ENCODE measurements around the gene ZNF568.

Gene ZNF568

DNA sequence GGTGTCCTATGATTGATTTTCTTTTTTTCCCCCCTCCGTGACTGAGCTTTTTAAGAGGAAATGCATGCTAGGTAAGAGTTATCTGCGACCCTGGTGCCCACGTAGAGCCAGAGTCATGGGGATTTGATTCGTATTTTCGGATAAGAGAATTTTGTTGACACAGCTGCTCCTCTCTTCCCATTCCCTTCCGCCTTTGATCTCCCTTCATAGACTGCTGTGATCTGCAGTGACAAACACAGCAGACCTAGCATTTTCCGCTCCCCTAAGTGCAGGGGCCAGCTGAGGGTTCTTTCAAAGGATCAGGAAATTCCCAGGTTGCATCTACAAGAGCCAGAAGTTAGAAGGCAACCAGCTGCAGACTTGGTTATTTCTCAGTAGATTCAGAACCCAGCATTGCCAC lies 70.5 kb downstream of the ZNF568 start:
- H3K4me3 ChIP-seq, result no peak overlapping the region
- H3K9ac ChIP-seq, result no peak overlapping the region
- no peak overlapping the region for H3K4me2 ChIP-seq
- no peak overlapping the region for H3K27ac ChIP-seq
- H3K9me3 ChIP-seq (replicated peaks in 1 of 11), result peaks cover 26 to 88% (median 49%) of the 10 kb centered on the region in 11 experiments; a peak in 21 of 22 replicates
- peaks cover 0 to 39% (median 3%) of the 10 kb centered on the region in 11 experiments; a peak in 15 of 22 replicates for H3K36me3 ChIP-seq
- H3K27me3 ChIP-seq, result no peaks in the 10 kb centered on the region
- TF ChIP-seq Cebpa-rat (IDR thresholded peaks at IDR 0.05), result no peak
- H4K20me1 ChIP-seq, result no peaks in the 10 kb centered on the region
- H3K4me1 ChIP-seq, result no peaks in the 10 kb centered on the region

DNA sequence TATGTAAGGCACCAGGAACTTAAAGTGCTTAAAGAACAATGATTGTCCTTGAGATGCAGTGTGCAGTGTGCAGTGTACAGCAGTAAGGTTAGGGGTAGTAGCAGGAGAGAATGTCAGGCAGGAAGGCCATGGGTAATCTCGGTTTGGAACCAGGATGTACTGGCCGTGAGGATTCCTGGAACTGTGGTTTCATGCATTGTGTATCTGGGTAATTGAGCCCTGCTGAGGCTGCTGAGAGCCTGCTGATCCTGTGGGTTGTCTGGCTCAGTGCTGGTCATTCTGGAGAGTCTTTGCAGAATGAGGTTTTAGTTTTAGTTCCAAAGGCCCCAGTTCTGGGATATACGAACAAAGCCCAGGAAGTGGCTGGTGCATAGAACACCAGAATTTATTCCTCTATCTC lies 71.0 kb downstream of the ZNF568 start:
- Histone ChIP-seq H3K9ac (no peak overlapping the region), H3K27me3 (no peaks in the 10 kb centered on the region), H3K27ac (no peak overlapping the region), H3K4me1 (no peaks in the 10 kb centered on the region), H3K4me2 (no peak overlapping the region), H3K9me3 (replicated peaks in 1 of 11) (peaks cover 24 to 88% (median 52%) of the 10 kb centered on the region in 11 experiments; a peak in 21 of 22 replicates), H4K20me1 (no peaks in the 10 kb centered on the region), H3K4me3 (no peak overlapping the region), H3K36me3 (peaks cover 0 to 38% (median 7%) of the 10 kb centered on the region in 11 experiments; a peak in 15 of 22 replicates)
- no peak for TF ChIP-seq Cebpa-rat (IDR thresholded peaks at IDR 0.05)

- TF ChIP-seq Cebpa-rat (IDR thresholded peaks at IDR 0.05), result no peak
Observed at GRCh38 chr19:36997152-36997842, 81.2 kb downstream of the ZNF568 start.

DNA sequence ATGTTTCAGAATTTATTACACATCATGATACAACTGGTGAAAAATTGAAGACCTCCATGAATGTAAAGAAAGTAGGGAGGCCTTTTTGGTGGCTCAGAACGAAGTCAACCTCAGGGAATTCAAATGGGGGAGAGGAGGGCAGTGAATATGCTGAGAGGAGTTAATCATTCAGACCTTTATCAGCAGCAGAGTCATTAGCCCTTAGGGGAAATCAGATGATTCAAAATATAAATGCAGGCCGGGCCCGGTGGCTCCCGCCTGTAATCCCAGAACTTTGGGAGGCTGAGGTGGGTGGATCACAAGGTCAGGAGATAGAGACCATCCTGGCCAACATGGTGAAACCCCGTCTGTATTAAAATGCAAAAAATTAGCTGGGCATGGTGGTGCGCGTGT lies 81.7 kb downstream of the ZNF568 start:
- Histone ChIP-seq H3K9ac (no peak overlapping the region), H3K36me3 (peaks cover 24 to 56% (median 37%) of the 10 kb centered on the region in 11 experiments), H4K20me1 (no peaks in the 10 kb centered on the region), H3K4me1 (no peaks in the 10 kb centered on the region), H3K9me3 (replicated peaks in 1 of 11) (peaks cover 56 to 99% (median 82%) of the 10 kb centered on the region in 11 experiments), H3K4me3 (no peak overlapping the region), H3K4me2 (no peak overlapping the region), H3K27me3 (no peaks in the 10 kb centered on the region), H3K27ac (no peak overlapping the region)
- no peak for TF ChIP-seq Cebpa-rat (IDR thresholded peaks at IDR 0.05)

More at GRCh38 chr19:36997152-36997842, 81.2 kb downstream of the ZNF568 start:
- H3K4me1 ChIP-seq, result no peaks in the 10 kb centered on the region
- H3K36me3 ChIP-seq, result peaks cover 30 to 61% (median 42%) of the 10 kb centered on the region in 11 experiments
- peaks cover 61 to 99% (median 84%) of the 10 kb centered on the region in 11 experiments for H3K9me3 ChIP-seq (replicated peaks in 1 of 11)
- H3K9ac ChIP-seq, result no peak overlapping the region
- no peak overlapping the region for H3K27ac ChIP-seq
- peak overlapping the region in 1 of 10 experiments; percentile 1; a peak in 1 of 20 replicates for H3K4me3 ChIP-seq
- H3K4me2 ChIP-seq, result no peak overlapping the region
- H4K20me1 ChIP-seq, result no peaks in the 10 kb centered on the region
- H3K27me3 ChIP-seq, result no peaks in the 10 kb centered on the region

DNA sequence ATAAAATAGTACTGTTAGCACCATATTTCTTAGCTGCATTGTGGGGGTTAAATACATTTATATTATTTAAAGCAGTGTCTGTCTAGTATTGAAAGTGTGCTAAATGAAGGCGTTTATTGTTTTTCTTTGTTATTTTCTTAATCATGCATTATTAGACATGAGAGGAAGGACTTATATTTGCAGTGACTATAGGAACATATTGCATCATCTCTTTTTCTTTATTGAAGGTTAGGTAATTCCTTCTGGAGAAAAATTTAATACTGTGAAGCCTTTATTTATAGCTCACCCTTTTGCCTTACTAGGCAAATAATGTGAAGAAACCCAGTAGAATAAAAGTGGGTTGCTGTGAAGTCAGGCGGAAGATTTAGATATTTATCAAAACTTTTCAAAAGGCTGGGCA lies 83.2 kb downstream of the ZNF568 start:
- peaks cover 49 to 99% (median 70%) of the 10 kb centered on the region in 11 experiments for H3K9me3 ChIP-seq (replicated peaks in 1 of 11)
- no peaks in the 10 kb centered on the region for H4K20me1 ChIP-seq

GRCh38 chr19:37007587-37008220 lies 91.6 kb downstream of the ZNF568 start:
- H3K4me2 ChIP-seq, result no peak overlapping the region
- no peaks in the 10 kb centered on the region for H3K36me3 ChIP-seq
- no peak overlapping the region for H3K9ac ChIP-seq
- TF ChIP-seq Cebpa-rat (IDR thresholded peaks at IDR 0.05), result no peak
- H3K4me1 ChIP-seq, result no peaks in the 10 kb centered on the region
- no peak overlapping the region for H3K27ac ChIP-seq
- H4K20me1 ChIP-seq, result no peaks in the 10 kb centered on the region
- peaks cover 58 to 90% (median 67%) of the 10 kb centered on the region in 11 experiments for H3K9me3 ChIP-seq (replicated peaks in 1 of 11)
- H3K4me3 ChIP-seq, result no peak overlapping the region
- H3K27me3 ChIP-seq, result no peaks in the 10 kb centered on the region

More for the DNA sequence above, 83.2 kb downstream of the ZNF568 start:
- H3K9ac ChIP-seq, result no peak overlapping the region
- H3K27me3 ChIP-seq, result no peaks in the 10 kb centered on the region
- H3K4me3 ChIP-seq, result no peak overlapping the region
- peaks cover 23 to 43% (median 30%) of the 10 kb centered on the region in 11 experiments for H3K36me3 ChIP-seq
- no peaks in the 10 kb centered on the region for H3K4me1 ChIP-seq
- no peak for TF ChIP-seq Cebpa-rat (IDR thresholded peaks at IDR 0.05)
- no peak overlapping the region for H3K4me2 ChIP-seq
- H3K27ac ChIP-seq, result no peak overlapping the region

- no peaks in the 10 kb centered on the region for H4K20me1 ChIP-seq
- H3K4me1 ChIP-seq, result no peaks in the 10 kb centered on the region
- H3K9ac ChIP-seq, result no peak overlapping the region
- H3K27ac ChIP-seq, result no peak overlapping the region
- no peak overlapping the region for H3K4me2 ChIP-seq
- H3K27me3 ChIP-seq, result no peaks in the 10 kb centered on the region
- TF ChIP-seq Cebpa-rat (IDR thresholded peaks at IDR 0.05), result no peak
- H3K4me3 ChIP-seq, result peak overlapping the region in 1 of 10 experiments; percentile 11; a peak in 1 of 20 replicates
- no peaks in the 10 kb centered on the region for H3K36me3 ChIP-seq
- peaks cover 77 to 92% (median 83%) of the 10 kb centered on the region in 11 experiments for H3K9me3 ChIP-seq (replicated peaks in 1 of 11)
Observed at GRCh38 chr19:37009871-37010270, 93.7 kb downstream of the ZNF568 start.

DNA sequence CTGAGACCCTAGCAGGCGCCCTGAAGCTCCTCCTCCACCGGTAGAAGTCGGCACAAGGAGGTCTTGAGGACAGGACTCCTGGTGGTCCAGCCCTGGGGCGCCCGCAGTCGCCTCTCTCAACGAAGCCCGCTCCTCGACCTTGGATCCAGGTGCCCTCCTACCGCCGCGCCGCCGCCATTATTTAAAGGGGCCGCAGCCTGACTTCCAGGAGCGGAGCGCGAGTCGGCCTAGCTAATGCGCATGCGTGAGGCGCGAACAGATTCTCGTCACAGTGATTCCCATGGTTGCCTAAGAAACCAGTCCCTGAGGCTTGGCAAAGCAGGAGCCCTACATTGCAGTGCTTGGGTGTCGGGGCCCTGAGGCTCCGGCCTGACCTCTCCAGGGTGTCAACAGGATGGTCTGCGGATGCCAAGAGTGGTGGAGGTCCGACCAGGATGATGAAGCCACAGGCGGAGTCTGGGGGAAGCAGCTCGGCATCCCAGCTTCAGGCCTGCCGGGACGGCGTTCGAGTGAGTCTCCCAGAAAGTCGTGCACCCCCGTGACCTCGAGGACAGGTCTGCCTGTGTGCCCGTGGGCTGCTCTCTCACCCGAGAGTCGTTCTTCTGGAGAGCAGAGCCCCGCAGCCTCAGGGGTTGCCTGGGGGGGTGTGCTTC lies 96.1 kb downstream of the ZNF568 start:
- Histone ChIP-seq H3K4me3 (no peak overlapping the region), H4K20me1 (no peaks in the 10 kb centered on the region), H3K27me3 (no peaks in the 10 kb centered on the region), H3K9me3 (replicated peaks in 1 of 11) (peaks cover 82 to 100% (median 98%) of the 10 kb centered on the region in 11 experiments), H3K4me1 (no peaks in the 10 kb centered on the region), H3K36me3 (no peaks in the 10 kb centered on the region), H3K9ac (no peak overlapping the region), H3K27ac (no peak overlapping the region), H3K4me2 (no peak overlapping the region)
- no peak for TF ChIP-seq Cebpa-rat (IDR thresholded peaks at IDR 0.05)

DNA sequence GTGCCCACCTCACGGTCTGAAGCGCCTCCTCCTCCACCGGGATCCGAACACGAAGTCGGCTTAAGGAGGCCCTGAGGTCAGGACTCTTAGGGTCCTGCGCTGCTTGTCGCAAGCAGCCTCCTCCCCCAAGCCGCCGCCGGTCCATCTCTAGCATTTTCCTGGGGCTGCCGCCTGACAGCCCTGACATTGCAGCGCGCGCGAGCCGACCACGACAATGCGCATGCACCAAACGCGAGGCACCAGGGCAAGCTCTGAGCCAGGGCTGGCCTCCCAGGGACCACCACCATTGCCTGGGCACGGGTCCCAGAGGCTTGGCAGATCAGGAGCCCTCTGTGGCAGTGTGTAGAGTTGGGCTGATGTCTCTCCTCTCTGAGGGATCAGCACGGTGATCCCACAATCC lies 98.3 kb downstream of the ZNF568 start:
- Histone ChIP-seq H4K20me1 (no peaks in the 10 kb centered on the region), H3K9ac (no peak overlapping the region), H3K27me3 (no peaks in the 10 kb centered on the region), H3K4me1 (no peaks in the 10 kb centered on the region), H3K36me3 (no peaks in the 10 kb centered on the region), H3K27ac (no peak overlapping the region), H3K4me2 (no peak overlapping the region), H3K4me3 (no peak overlapping the region), H3K9me3 (replicated peaks in 1 of 11) (peaks cover 68 to 99% (median 90%) of the 10 kb centered on the region in 11 experiments)
- TF ChIP-seq Cebpa-rat (IDR thresholded peaks at IDR 0.05), result no peak
